GM10847 (cell line): ENCODE data around the gene TDRD3.

Experiments
- POLR2A ChIP-seq: IDR thresholded peaks from 2 replicates; pipeline ENCODE4 v1.6.1; 2011; ENCODE audit not compliant: insufficient read length; ENCODE audit errors: extremely low read depth

The TDRD3 gene

DNA sequence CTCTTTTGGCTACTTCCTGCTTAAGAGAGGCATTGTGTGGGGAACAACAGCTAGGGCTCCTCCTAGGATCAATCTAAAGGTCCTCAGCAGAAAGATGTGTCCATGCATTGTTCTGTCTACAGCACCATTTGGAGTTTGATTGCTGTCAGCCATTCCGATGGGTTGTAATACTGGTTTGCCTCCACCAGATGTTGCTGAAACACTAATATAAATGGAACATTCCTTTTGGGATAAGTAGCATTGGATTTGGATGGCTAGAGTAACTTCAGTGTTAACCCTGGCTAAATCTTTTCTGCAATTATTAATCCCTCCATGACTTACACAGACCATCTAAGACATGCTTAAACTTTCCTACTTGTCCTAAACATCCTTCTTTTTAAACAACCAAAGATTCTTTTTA lies 104.2 kb downstream of the TDRD3 start:
- no peak for TF ChIP-seq POLR2A

DNA sequence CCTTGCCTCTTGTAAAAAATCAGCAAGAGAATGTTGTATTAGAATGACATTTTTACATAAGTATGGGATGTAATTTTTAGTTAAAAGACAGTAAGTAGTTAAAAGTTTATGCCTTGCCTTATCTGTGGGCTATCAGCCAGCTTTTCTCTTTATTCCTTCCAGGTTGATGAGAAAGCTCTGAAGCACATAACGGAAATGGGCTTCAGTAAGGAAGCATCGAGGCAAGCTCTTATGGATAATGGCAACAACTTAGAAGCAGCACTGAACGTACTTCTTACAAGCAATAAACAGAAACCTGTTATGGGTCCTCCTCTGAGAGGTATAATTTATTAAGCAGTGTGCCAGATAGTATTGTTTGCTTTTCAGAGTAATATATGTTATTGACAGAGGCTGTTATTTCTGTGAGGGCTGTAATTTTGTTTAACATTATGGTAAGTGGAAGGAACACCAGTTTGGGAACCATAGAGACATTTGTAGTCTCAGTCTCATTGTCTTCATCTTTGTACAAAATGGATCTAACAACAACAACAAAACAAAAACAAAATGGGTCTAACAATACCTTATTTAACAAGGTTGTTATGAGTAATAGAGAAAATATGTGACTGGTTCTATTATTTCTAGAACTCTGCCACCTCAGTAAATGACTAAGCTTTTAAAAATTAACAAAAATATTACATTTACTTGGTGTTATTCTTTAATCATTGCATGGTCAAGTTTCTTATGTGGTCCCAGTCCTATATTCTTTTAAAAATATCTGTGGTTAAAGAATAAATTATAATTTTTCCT lies 112.8 kb downstream of the TDRD3 start:
- TF ChIP-seq POLR2A = no peak

DNA sequence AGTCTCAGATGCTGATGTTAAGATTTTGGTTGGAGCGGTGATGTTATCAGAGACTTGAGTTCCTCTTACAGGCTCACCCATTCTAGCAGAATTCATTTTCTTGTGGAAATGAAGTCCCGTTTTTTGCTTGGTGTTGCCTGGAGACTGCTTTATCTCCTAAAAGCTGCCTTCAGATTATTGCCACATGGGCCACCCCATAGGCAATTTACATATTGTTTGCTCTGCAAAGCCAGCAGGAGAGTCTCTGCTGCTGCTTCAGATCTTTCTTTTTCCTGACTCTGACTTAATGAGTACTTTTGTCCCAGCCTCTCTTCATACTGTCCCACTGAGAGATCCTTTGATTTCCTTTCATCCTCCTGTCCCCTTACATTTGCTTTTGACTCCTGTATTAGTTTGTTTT lies 114.6 kb downstream of the TDRD3 start:
- no peak for TF ChIP-seq POLR2A

GRCh38 chr13:60514891-60515290 lies 117.9 kb downstream of the TDRD3 start:
- TF ChIP-seq POLR2A = no peak

DNA sequence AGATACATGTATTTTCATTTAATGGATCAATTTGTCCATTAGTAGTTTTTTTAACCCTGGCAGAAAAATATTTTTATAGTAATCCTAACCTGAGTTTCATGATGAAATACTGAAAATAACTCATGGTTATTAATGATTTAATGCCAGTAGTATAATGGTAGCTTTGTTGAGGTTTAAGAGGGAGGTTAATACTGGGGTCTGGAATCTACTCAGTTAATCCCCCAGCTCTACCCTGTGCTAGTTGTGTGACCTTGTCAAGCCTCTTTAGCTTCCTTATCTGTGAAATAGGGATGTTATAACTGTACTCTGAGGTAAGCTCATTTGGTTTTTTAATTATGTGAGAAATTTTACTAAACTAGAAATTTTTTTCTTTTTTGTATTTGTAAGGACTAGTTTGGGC lies 122.5 kb downstream of the TDRD3 start:
- TF ChIP-seq POLR2A = no peak

GRCh38 chr13:60520902-60521569 lies 124.0 kb downstream of the TDRD3 start:
- no peak for TF ChIP-seq POLR2A

DNA sequence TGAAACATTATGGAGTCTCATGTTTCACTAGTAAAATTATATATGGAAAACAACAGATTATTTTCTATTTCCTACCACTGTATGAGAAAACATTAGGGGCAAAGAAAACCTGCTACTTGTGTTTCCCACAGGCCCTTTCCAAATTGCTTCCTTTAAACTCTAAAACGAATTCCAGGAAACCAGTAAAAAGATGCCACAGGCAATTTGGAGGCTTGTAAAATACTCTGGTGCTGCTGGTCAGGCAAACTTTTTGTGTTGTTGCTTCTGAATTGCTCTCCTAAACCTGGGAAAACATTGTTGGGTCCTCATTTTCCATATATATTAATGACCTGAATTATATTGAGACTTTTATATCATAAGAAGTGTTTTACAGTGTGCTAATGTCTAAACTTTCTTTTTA lies 141.5 kb downstream of the TDRD3 start:
- no peak for TF ChIP-seq POLR2A

GRCh38 chr13:60540276-60540675 lies 143.3 kb downstream of the TDRD3 start:
- TF ChIP-seq POLR2A = no peak

GRCh38 chr13:60562096-60562780 lies 165.2 kb downstream of the TDRD3 start:
- no peak for TF ChIP-seq POLR2A

GRCh38 chr13:60571571-60571970 lies 174.6 kb downstream of the TDRD3 start:
- TF ChIP-seq POLR2A = no peak

- no peak for TF ChIP-seq POLR2A
Measured at GRCh38 chr13:60572003-60572798, 175.2 kb downstream of the TDRD3 start.

DNA sequence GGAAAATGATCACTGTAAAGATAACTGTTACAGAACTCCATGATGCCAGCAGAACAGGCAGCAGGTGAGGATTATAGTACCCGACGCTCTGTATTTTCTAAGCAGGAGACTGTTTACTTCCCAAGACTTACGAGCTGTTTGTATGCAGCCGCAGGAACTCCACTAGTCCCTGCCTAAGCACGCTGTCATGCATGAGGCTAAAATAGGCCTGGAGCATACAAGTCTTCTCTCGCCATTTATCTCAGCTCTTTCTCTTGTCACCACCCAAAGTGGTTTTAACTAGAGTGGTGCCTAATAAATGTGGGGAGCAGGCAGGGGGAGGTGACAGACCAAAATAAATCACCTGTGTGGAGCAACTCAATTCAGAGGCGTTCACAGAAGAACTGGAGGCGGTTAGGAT lies 175.8 kb downstream of the TDRD3 start:
- no peak for TF ChIP-seq POLR2A

GRCh38 chr13:60574735-60575134 lies 177.7 kb downstream of the TDRD3 start:
- TF ChIP-seq POLR2A = no peak

DNA sequence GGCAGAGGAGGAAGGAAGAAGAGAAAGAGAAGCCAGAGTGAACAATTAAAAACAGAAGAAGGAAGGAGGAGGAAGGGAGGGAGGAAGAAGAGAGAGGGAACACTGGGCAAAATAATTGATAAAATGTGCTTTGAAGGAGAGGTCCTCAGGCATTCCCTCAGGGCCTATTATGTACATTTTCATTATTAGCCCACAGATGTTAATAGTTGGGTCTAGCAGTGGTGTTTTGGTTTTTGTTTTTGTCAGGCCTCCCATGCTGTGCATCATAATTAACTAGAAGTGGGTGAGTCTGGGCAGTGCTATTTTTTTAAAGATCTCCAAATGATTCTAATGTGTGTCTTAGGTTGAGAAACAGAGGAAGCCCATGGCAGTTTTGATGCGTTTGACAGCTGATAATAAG lies 178.1 kb downstream of the TDRD3 start:
- no peak for TF ChIP-seq POLR2A

- no peak for TF ChIP-seq POLR2A
Measured at GRCh38 chr13:60577761-60578160, 180.7 kb downstream of the TDRD3 start.
